Endothelial cell of umbilical vein (primary cell): ENCODE measurements around the gene DNAH10. TPM values are rescaled to one million over a fixed set of nuclear protein-coding genes. Genes with fewer than 3 reads are reported as not detected.

Experiments used
- BruUV-seq: library from RNA; stranded (reverse); fragments of 400-500 nt; replicated peaks from 2 replicates; lab custom pipeline; 2021; lab: Mats Ljungman, UMichigan
- CTCF ChIA-PET: fragments of 300-600, 350-600 bp; sonication (Branson Sonifier 250); formaldehyde crosslinking; loops from one replicate; lab custom pipeline; 2021; ENCODE audit warnings: antibody characterized with exemption, inconsistent platforms; lab: Charles Lee
- POLR2A ChIA-PET: fragments of 300-600, 350-600 bp; sonication (Branson Sonifier 250); formaldehyde crosslinking; loops from one replicate; lab custom pipeline; 2021; ENCODE audit warnings: antibody characterized with exemption, inconsistent platforms; lab: Charles Lee
- DNase-seq: peaks from one replicate; pipeline ENCODE4 v3.0.0-alpha.2; 2011; ENCODE audit warnings: low read depth, low spot score
- FAIRE-seq: peaks from 2 replicates; lab custom pipeline; 2011; peaks lifted over from hg19 to GRCh38; lab: Jason Lieb, UNC
- H2AFZ ChIP-seq: 2 replicates; pipeline ENCODE4 v1.6.0; 2012; ENCODE audit warnings: low read depth, low read length, control low read depth, inconsistent platforms
- H3K27ac ChIP-seq: 2 replicates; pipeline ENCODE4 v1.5.1; 2011; ENCODE audit warnings: low read depth, mild to moderate bottlenecking, control low read depth, low read length, moderate library complexity; ENCODE audit not compliant: insufficient read depth
- H3K27me3 ChIP-seq, 2 experiments: 2 replicates each; pipeline versions ENCODE4 v1.6.0 to v1.6.1; 2011; ENCODE audit warnings: low read length in 2 of 2, mixed read lengths in 1 of 2; ENCODE audit not compliant: control insufficient read depth in 2 of 2, insufficient read depth in 2 of 2
- H3K36me3 ChIP-seq, 2 experiments: 2 replicates in 1 of 2; 3 replicates in 1 of 2; pipeline ENCODE4 v1.5.1; 2011; ENCODE audit warnings: low read length in 2 of 2, mild to moderate bottlenecking in 1 of 2, moderate library complexity in 1 of 2; ENCODE audit not compliant: control insufficient read depth in 2 of 2, insufficient read depth in 2 of 2; ENCODE audit errors: extremely low read depth in 1 of 2
- H3K4me1 ChIP-seq: 3 replicates; pipeline ENCODE4 v1.5.1; 2011; ENCODE audit warnings: mild to moderate bottlenecking, low read length; ENCODE audit not compliant: control insufficient read depth, insufficient read depth; ENCODE audit errors: extremely low read depth
- H3K4me2 ChIP-seq: 2 replicates; pipeline ENCODE4 v1.6.1; 2011; ENCODE audit warnings: low read length, control low read depth, mixed read lengths; ENCODE audit not compliant: insufficient read depth
- H3K4me3 ChIP-seq, 3 experiments: fragments of 200-600 bp in 1 of 3; sonication (generic), shearing (Covaris generic) in 1 of 3; replicated peaks in 1 of 3; 2 replicates each; pipeline ENCODE4 v1.5.1; 2011 to 2016; ENCODE audit warnings: control low read depth in 3 of 3, low read length in 3 of 3, mild to moderate bottlenecking in 2 of 3, inconsistent platforms in 1 of 3, low read depth in 1 of 3, moderate library complexity in 1 of 3; ENCODE audit not compliant: insufficient read depth in 1 of 3
- H3K79me2 ChIP-seq: 2 replicates; pipeline ENCODE4 v1.6.0; 2012; ENCODE audit warnings: low read length, inconsistent platforms; ENCODE audit not compliant: control insufficient read depth, insufficient read depth
- H3K9ac ChIP-seq: replicated peaks from 2 replicates; pipeline ENCODE3; 2011; ENCODE audit warnings: low read length, control low read depth; ENCODE audit not compliant: insufficient read depth; ENCODE audit errors: extremely low read depth
- H3K9me1 ChIP-seq: replicated peaks from 3 replicates; pipeline ENCODE4 v1.6.0; 2011; ENCODE audit warnings: mild to moderate bottlenecking, low read length; ENCODE audit not compliant: control insufficient read depth, insufficient read depth; ENCODE audit errors: extremely low read depth
- H3K9me3 ChIP-seq: replicated peaks from 2 replicates; pipeline ENCODE4 v1.5.1; 2012; ENCODE audit warnings: low read length, inconsistent platforms; ENCODE audit not compliant: control insufficient read depth, insufficient read depth
- H4K20me1 ChIP-seq: replicated peaks from 2 replicates; pipeline ENCODE3; 2011; ENCODE audit warnings: mild to moderate bottlenecking, low read length; ENCODE audit not compliant: control insufficient read depth, insufficient read depth; ENCODE audit errors: extremely low read depth
- CTCF ChIP-seq, 2 donors: IDR thresholded peaks; 1 replicate in 1 of 2; 2 replicates in 1 of 2; pipeline ENCODE4 v1.5.1; 2011; ENCODE audit warnings: low read length in 2 of 2, mild to moderate bottlenecking in 2 of 2, moderate library complexity in 2 of 2, control low read depth in 1 of 2, inconsistent platforms in 1 of 2, low read depth in 1 of 2; ENCODE audit not compliant: insufficient read depth in 1 of 2; ENCODE audit errors: extremely low read depth in 1 of 2
- EZH2 ChIP-seq: IDR thresholded peaks from 2 replicates; pipeline ENCODE4 v1.6.1; 2012; ENCODE audit warnings: borderline replicate concordance, low read depth, mild to moderate bottlenecking, moderate library complexity, low read length, inconsistent platforms; ENCODE audit not compliant: severe bottlenecking
- FOS ChIP-seq: IDR thresholded peaks from 2 replicates; pipeline ENCODE4 v1.6.1; 2011; ENCODE audit warnings: mild to moderate bottlenecking, low read length, moderate library complexity, borderline replicate concordance; ENCODE audit not compliant: insufficient read depth
- GATA2 ChIP-seq: IDR thresholded peaks from 2 replicates; pipeline ENCODE4 v1.7.0; 2011; ENCODE audit warnings: low read depth, mild to moderate bottlenecking, moderate library complexity, mixed read lengths, low read length; ENCODE audit not compliant: insufficient read length, insufficient read depth
- JUN ChIP-seq: IDR thresholded peaks from 2 replicates; pipeline ENCODE4 v1.6.1; 2011; ENCODE audit warnings: borderline replicate concordance, low read depth; ENCODE audit not compliant: insufficient read length, insufficient read depth
- MAX ChIP-seq: IDR thresholded peaks from 2 replicates; pipeline ENCODE4 v1.6.1; 2011; ENCODE audit not compliant: insufficient read depth, insufficient read length
- MYC ChIP-seq: IDR thresholded peaks from one replicate; pipeline ENCODE4 v1.6.1; 2011; ENCODE audit warnings: mild to moderate bottlenecking, low read depth, low read length
- POLR2A ChIP-seq: IDR thresholded peaks from 2 replicates; pipeline ENCODE4 v1.6.1; 2012; ENCODE audit warnings: low read depth, mild to moderate bottlenecking, control low read depth, low read length
- POLR2AphosphoS5 ChIP-seq: IDR thresholded peaks from 2 replicates; pipeline ENCODE4 v1.6.1; 2012; ENCODE audit warnings: low read depth, mild to moderate bottlenecking, control low read depth, low read length, moderate library complexity; ENCODE audit not compliant: insufficient read depth
- dilution Hi-C: fragments of 300-500 bp; cut with MboI; formaldehyde crosslinking; loops from one replicate; pipeline ENCODE4 v1.15.0; 2019; ENCODE audit warnings: low sequenced_read_pairs; ENCODE audit not compliant: extremely low pct_ligation_motif_present
- intact Hi-C: fragments of 100-400 bp; cut with micrococcal nuclease; formaldehyde crosslinking; loops from one replicate; pipeline ENCODE4 v1.10.0; 2022
- polyA plus RNA-seq, 4 experiments: library from polyadenylated mRNA; depleted of rRNA in 3 of 4; stranded (reverse) in 3 of 4; unstranded in 1 of 4; fragments of >200 nt; gene quantifications; 2 replicates each; pipeline versions ENCODE4 v1.2.1 to v1.2.3, GENCODE V29; 2011 to 2012; ENCODE audit warnings: missing spikeins in 1 of 4
- total RNA-seq: library from RNA; stranded (reverse); gene quantifications from 2 replicates; pipeline ENCODE4 v1.2.3, GENCODE V29; 2021

Gene DNAH10
- total and polyA plus RNA-seq, 2 donors (not counting 3 experiments of a cell fraction or from before 2014, with no cell fraction given), result 0.04 to 0.31 TPM

GRCh38 chr12:123822804-123823203, 60.7 kb downstream of the DNAH10 start:
- no peak overlapping the region for H3K27ac ChIP-seq
- BruUV-seq, result no TSS peak
- ChIA-PET CTCF (no interaction called here), POLR2A (no interaction called here)
- intact Hi-C loops (no loop called here), dilution Hi-C loops (no loop called here)
- H3K4me3 ChIP-seq, result no peak overlapping the region
- no peak overlapping the region for H3K4me2 ChIP-seq
- no peaks in the 10 kb centered on the region for H3K9me3 ChIP-seq
- H3K9me1 ChIP-seq, result no peaks in the 10 kb centered on the region
- peaks cover 0 to 3% of the 10 kb centered on the region in 2 experiments for H3K27me3 ChIP-seq
- no peaks in the 10 kb centered on the region for H3K4me1 ChIP-seq
- H3K9ac ChIP-seq, result no peak overlapping the region
- no peak overlapping the region for H2AFZ ChIP-seq
- no peaks in the 10 kb centered on the region for H3K36me3 ChIP-seq
- TF ChIP-seq FOS (no peak), JUN (no peak), POLR2AphosphoS5 (no peak), GATA2 (no peak), MYC (no peak), CTCF (IDR thresholded peaks at IDR 0.05; ENCODE audit: extremely low read depth in 1 of 2, insufficient read depth in 1 of 2, low read depth in 1 of 2, low read length in 2 of 2) (no peak), POLR2A (no peak), MAX (no peak), EZH2 (no peak)
- DNase-seq (no peak), FAIRE-seq (no peak)
- H3K79me2 ChIP-seq, result no peaks in the 10 kb centered on the region
- H4K20me1 ChIP-seq, result no peaks in the 10 kb centered on the region
